ENCODE measurements around the gene OR2T6.
"Not testable (repeated sequence)": the region's sequence is repeated elsewhere in the genome, so short reads cannot be mapped to it uniquely, and the experiment has no call there.

The OR2T6 gene

DNA sequence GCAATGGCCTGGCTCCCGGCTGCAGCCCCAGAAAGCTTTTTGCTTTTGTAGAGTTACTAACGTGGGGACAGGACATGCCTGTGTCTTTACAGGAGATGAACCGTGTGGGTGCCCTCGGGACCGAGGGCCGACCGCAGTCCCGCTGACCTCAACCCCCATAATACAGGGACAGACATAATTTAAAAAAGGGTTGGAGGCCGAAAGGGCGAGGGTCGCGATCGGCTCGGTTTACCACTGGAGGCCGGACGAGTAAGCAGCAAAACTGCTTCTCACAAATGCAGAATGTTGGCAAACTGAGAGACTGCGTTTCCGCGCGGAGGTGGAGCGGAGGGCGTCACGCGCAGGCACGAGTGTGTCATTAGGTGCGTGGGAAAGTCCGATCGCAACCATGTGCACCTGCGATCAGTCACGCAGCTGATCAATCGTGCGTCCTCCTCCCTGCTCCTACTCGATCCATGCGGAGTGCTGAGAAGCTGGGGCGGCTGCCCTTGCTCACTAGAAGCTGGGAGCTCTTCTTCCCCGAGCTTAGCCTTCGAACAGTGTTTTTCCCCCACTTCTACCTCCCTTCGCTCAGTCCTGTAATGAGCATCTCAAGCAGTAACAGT is 58.4 kb downstream of the OR2T6 start:
- DNase-seq, result not testable (repeated sequence)

DNA sequence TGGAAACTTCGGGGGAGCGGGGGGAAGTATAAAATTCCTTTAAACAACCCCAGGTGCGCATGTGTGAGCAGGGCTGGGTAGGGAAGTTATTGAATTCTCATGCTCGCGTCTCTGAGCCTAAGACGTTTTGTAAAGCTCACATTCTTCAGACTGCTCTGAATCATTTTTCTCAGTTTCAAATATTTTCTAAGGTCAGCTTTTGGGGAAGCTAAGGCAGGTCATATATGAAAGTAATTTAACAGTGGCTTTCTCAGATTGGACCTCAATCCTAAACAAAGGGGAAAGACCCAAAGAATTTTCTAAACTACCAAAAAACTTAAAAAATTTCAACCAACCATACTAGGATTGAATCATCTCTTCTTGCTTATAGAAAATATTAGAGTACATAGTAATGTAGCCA is 59.4 kb downstream of the OR2T6 start:
- DNase-seq, result not testable (repeated sequence)

DNA sequence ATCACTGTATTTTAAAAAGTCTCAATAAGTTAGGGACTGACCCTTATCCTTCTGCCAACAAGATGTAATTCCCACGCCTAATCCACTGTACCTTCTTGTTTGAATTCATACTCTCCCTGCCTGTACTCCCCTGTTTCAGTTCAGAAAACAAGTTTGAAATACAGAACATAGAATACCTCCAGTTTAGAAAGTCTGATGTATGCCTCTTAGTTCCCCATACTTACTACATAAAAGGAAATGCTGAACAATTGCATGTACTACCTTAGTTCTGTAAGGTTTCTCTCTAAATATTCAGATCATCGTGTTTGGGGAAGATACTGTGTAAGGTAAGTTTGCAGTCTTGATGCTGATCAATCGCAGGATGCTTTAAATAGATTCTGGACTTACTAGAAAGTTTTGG is 60.8 kb downstream of the OR2T6 start:
- not testable (repeated sequence) for DNase-seq

DNA sequence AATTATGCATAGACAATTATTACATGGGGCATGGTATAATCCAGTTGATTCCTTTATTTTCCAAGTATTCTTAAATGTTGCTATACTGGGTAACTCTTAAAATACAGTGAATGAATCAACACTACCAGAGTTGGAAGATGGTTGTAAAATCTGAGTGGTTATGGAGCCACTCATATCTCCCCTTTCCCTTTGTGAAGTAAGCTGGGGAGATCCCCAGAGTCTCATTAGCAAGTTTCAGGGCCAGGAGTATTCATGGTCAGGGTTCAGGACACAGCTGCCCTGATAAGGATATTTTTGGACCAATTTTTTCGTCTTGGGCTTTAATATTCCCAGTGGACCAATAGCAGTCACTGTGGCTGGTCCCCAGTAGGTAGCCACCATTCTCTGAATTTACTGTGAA is 63.1 kb downstream of the OR2T6 start:
- not testable (repeated sequence) for DNase-seq

GRCh38 chr1:248439283-248439682 is 63.7 kb downstream of the OR2T6 start:
- not testable (repeated sequence) for DNase-seq

Data from NCI-H748 treated with DMSO at 0.1 percent for 48 hours (cell line).